GM12874 (cell line): ENCODE data around the gene ARHGEF6.

Source experiments
- TF ChIP-seq, protein P1 (sequence below): IDR thresholded peaks from 2 replicates; pipeline ENCODE4 v1.5.1; 2011; ENCODE audit warnings: low read depth, mild to moderate bottlenecking, control low read depth, low read length, moderate library complexity; ENCODE audit not compliant: insufficient read depth

The ARHGEF6 gene

DNA sequence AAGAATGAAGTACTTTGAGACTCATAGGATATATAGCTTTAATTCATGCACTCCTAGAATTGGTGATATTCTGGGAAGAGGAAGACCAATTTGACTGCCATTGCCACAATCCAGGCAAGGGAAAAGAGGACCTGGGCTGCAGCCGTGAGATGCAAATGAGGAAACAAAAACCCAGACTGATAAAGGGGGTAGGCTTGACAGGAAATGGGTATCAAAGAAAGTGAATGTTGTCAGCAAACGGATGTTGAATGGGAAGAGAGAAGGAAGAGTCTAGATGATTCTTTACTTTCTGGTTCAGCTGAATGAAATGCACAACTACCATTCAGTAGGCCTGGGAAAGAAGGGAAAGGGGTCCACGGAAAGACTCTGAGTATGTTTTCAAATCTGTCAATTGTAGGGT, 17.1 kb upstream of the ARHGEF6 start:
- TF ChIP-seq, protein P1, sequence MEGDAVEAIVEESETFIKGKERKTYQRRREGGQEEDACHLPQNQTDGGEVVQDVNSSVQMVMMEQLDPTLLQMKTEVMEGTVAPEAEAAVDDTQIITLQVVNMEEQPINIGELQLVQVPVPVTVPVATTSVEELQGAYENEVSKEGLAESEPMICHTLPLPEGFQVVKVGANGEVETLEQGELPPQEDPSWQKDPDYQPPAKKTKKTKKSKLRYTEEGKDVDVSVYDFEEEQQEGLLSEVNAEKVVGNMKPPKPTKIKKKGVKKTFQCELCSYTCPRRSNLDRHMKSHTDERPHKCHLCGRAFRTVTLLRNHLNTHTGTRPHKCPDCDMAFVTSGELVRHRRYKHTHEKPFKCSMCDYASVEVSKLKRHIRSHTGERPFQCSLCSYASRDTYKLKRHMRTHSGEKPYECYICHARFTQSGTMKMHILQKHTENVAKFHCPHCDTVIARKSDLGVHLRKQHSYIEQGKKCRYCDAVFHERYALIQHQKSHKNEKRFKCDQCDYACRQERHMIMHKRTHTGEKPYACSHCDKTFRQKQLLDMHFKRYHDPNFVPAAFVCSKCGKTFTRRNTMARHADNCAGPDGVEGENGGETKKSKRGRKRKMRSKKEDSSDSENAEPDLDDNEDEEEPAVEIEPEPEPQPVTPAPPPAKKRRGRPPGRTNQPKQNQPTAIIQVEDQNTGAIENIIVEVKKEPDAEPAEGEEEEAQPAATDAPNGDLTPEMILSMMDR: no peak

DNA sequence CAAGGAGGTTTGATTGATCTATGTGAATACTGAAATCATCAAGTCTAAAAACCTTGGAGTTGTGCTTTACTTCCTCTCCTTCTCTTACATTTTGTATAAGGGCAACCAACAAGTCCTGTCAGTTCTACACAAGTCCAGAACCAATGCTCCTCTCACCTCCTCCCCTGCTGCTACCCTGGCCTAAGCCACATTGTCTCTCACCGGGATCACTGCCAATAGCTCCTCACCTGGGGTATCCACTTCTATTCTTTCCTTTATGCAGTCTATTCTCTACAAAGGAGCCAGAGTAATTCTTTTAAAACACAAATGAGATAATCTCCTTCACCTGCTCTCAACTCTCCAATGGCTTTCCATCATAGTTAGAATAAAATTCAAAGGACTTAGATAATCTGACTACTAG, 13.3 kb upstream of the ARHGEF6 start:
- TF ChIP-seq, protein P1: no peak

DNA sequence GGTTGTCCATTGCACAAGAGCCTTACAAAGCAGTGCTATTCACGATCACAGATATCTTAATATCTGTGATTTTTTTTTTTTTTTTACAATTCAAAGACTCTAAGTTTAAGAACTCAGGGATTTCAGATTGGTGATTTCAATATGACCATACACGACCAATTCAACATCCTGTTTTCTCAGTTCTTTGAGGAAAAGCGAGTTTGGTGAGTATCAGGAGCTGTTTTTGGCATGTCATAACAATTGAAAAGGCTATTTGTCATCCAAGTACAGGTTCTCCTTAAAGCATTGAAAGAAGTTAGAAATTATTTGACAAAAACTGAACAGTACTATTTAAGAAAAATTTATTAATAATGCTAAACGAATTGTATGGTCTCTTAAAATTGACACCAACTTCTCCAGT, 9.1 kb upstream of the ARHGEF6 start:
- TF ChIP-seq, protein P1: no peak

DNA sequence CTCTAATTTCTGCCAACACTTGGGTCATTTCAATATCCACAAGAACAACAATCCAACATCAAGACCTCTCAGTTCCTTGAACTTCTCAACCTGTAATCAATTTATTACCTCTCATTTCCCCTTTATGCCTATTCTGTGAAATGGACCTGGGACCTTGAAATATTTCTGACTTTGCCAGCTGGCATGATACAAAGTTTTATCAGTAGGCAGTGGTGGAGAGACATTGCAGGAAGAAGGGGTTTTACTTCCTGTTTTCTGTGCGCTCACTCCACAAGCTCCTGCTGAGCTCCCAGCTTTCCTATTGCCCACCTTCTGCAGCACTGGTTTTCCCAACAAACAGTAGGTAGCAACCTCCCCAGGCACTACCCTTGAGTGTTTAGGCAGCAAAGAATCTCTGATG, 3.5 kb upstream of the ARHGEF6 start:
- TF ChIP-seq, protein P1: no peak

DNA sequence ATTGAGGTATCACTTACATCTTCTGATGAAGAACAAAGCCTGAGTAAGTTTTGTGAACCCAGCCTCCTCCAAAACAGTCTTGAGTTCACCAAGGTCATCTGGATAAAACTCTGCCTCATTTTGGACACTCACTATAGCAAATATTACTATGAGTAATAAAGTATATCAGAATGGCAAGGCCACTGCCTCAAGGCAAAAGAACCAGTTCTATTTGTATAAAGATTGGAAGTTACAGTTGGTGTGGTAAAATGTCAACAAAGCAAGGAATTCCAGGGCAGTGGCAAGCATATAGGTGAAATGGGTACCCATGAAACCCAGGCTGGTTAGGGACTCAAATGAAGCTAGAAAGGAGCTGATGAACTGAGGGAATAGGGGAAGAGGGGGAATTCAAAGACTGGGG, 2.4 kb upstream of the ARHGEF6 start:
- TF ChIP-seq, protein P1: no peak

DNA sequence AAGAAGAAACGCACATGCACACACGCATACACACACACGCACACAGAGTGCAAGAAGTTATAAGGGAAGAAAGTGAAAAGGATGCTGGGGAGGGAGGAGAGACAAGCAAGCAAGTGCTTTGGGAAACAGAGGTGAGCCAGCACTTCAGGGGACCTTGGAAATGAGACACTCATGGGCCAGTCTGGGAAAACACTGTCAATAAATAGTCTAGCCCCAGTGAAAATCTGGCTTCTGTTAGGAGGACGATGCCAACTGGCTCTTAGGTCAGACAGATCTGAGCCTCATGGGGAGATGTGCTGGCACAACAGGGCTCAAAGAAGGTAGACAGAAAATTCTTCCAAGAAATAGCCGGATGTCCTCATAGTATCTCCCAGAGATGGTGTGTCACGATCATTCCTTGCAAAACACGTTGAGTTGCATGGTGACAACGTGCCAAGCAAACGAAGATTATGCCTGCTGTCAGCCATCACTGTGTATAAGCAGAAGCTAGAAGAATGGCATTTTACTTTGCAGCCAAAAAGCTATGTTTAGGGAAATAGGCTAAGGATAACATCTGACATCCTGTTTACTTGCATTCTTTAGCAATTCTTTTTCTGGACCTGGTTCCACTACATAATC, 557 bp upstream of the ARHGEF6 start:
- TF ChIP-seq, protein P1: no peak

DNA sequence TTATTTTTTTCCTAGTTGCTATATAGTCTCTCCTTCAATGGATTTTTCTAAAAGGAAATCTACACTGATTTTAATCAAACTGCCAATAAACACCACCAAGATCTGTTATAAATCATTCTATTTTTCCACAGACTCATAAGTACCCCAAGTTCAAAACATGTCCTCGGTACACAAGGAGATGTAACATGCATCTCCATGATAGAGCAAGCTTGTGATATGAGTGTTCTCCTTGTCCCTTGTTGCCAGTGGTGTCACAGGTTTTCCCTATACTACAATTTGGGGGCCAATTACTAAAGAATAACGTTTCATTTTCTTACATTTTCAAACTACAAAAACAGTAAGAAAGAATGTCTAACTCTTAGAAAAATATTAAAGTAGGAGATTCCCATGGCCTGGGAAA, 491 bp downstream of the ARHGEF6 start:
- TF ChIP-seq, protein P1: no peak
